Stimulated activated CD4-positive, alpha-beta T cell treated with anti-CD3 and anti-CD28 coated beads, Interleukin-1b, Interleukin-23, amount 100 ng/mL, for 1 hour (primary cell): Measurements from ENCODE around the gene TMEM53.

ENCODE experiments used
- DNase-seq, 2 donors: peaks; one replicate each; pipeline ENCODE4 v3.0.0-alpha.2; 2020; ENCODE audit warnings: low read depth in 2 of 2

TMEM53 gene

DNA sequence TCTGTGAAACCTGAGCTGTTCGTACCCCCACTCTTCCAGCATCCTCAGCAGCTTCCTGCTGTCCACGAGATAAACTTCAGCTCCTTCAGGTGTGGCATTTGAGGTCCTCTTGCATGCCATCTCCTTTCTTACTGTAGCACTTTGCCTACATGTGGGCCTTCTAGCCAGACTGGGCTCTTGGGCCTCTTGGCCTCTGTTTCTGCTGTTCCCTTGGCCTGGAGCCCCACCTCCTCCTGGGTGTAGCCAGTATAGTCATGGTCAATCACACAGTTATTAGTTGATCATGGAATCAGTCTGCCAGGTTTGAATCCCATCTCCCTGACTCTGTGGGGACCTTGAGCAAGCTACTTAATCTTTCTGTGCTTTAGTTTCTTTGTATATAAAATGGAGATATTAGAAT lies 26.4 kb downstream of the TMEM53 start:
- no peak for DNase-seq

DNA sequence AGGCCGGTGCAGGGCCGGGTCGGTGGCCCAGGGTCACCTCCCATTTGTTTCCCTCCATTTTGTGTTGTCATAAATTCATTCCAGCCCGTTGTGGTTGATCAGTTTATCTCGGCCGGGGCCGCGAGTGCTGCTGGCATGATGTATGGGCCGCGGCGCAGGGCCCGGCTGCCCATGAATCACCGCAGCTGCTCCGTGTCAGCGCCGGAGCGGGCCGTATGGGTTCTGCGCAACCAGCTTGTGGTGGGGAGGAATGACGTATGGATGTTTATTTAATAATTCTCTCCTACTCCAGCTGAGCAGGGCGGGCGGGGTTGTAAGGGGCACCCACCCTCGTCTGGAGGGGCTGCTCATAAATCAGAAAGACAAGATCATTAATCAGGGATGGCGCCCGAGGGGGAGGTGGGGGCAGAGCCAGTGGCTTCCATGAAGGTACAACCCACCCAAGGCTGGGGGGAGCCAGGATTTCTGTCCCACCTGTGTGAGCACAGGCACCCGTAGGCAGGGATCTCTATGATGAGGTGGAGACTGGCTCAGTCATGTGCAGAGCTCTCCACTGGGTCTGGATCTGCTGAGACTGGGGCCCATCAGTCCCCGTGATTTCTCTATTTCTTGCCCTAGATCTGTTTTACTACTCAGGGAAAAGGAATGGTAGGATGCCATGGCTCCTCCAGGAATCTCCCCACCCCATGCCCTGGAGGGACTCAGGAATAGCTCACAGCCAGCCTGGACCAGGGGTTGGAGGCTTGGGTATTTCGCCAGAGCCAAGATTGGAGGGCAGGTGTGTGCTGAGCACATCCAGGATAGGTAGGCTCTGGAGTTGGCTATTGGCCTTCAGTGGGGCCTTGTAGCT lies 27.8 kb downstream of the TMEM53 start:
- no peak for DNase-seq

- DNase-seq, result no peak
These were observed 28.6 kb downstream of the TMEM53 start for GRCh38 chr1:44645476-44646244.

- no peak for DNase-seq
These were observed 29.5 kb downstream of the TMEM53 start for GRCh38 chr1:44644806-44645205.

- DNase-seq, result no peak
These were observed 30.5 kb downstream of the TMEM53 start for GRCh38 chr1:44643721-44644334.

DNA sequence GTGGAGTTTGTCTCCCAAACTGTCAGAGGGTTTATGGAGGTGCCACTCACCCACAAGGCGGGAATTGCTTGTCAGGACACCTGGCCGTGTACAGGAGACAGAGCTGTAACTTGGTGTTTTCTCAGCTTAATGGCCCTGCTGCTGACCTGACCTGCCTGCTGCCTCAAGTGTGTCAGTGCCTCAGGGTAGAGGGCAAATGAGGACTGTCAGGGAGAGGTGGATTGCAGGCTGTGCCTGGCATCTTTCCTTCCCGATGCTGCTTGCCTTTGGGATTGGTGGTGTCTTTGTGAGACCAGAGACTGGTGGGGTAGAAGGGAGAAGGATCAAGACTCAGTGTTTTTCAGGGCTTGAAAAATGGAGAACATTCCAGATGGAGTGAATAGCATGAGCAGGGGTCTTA lies 31.4 kb downstream of the TMEM53 start:
- no peak for DNase-seq

DNA sequence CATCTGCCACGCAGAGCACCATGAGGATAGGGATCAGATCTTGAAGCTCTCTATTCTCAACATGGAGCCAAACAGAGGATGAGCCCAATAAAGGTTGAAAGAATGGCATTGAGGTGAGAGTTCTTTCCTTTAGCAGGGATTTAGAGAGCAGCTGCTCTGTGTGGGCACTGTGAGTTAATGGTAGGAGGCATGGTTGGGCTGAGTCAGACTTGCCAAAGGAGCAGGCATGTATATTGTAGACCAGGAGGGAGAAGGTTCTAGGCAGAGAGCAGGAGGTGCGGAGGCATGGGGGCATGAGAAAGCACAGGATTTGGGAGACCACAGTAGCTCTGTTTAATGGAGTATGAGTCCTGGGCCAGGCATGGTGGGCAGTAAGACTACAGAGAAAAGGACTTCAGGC lies 32.0 kb downstream of the TMEM53 start:
- DNase-seq, result no peak

- DNase-seq, result no peak
These were observed 32.9 kb downstream of the TMEM53 start for GRCh38 chr1:44641126-44642102.

GRCh38 chr1:44640200-44640853 lies 34.0 kb downstream of the TMEM53 start:
- DNase-seq, result no peak

- DNase-seq, result no peak
These were observed 36.4 kb downstream of the TMEM53 start for GRCh38 chr1:44637702-44638411.

DNA sequence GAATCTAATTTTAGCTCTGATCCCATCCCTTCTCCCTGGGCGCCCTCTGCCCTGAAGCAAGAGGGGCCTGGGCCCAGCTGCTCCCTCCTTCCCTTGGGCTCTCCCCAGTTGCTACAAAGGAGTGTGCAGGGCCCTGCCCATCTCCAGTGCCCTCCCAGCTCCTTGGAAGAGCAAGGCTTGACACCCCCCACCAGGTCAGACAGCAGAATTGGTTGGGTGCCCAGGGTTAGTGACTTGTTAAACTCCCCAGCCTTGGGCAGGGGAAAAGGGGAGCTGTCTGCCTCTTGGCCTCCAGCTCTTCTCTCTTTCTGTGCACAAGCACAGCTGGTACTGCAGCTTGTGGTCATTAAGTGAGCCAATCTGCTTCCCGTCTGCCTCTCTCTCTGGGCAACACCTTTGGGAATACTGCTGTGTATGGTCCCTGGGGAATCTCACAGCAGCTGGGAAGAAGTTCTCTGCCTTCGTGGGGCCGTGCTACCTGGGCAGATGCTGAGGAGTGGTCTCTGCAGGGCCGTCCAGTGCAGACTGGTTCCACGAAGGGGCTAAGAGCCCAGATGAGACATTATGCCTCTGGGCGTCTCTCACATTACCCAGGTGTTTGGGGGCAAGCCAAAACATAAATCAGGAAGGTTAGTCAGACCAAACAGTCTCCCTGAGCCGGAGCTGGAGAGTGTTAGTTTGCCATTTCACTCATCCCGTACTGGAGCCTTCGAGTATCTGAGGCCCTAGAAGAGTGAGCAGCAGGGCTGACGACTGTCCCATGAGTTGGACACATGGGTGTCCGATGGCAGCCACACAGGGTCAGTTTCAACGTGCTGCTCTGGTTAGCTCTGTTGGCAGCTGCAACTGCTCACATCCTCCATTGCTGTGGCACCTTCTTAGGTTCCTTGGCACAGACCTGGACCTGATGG lies 37.3 kb downstream of the TMEM53 start:
- DNase-seq, result no peak

DNA sequence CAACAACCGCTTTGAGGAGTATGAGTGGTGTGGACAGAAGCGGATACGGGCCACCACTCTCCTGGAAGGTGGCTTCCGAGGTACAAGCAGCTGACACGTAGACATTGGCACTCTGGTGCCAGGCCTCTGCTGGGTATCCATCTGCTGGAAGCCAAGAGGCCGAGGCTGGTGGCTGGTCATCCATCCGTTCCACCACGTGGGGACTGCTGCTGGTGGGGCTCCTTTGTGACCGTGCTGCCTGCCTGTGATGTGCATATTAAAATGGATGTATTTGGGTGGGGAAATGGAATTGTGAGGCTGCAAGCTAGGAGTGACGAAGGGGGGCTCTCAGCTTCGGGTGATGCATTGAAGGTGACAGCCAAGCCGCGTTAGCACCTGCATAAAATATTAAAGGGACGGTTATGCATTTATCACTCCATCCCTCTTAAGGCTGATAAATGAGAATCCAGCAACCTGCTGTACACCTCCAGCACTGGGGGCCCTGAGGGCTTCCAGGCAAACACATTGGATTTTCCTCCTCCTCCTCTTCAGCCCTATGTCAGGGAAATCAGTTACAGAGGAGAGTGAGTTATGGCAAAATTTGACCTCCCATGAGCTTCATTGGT lies 38.1 kb downstream of the TMEM53 start:
- no peak for DNase-seq

- no peak for DNase-seq
These were observed 38.8 kb downstream of the TMEM53 start for GRCh38 chr1:44635439-44635838.

DNA sequence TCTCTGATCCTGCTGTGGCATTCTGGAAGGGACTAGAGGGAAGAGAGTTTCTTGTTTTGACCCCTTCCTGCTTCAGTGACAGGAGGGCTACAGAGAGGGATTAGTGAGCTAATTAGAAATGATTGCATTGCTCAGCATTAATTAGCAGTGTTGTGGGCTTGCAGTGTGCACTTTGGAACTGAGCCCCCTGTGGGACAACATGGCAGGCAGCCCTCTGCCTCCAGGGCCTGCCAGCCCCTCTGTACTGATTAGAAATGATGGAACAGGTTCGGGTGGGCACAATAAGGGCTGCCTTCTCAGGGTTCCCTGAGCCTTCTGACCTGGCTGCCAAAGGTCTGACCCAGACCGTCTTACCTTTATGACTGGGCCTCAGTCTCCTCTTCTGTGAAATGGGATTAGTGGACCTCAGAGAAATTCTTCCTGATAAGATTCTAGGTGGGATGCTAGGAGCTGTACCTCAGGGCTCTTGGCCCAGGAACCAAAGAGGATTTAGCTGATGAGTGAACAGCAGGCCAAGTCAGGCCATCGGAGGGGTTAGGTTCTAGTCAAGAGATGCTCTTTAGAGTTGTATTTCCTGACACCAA lies 39.6 kb downstream of the TMEM53 start:
- DNase-seq, result no peak

DNA sequence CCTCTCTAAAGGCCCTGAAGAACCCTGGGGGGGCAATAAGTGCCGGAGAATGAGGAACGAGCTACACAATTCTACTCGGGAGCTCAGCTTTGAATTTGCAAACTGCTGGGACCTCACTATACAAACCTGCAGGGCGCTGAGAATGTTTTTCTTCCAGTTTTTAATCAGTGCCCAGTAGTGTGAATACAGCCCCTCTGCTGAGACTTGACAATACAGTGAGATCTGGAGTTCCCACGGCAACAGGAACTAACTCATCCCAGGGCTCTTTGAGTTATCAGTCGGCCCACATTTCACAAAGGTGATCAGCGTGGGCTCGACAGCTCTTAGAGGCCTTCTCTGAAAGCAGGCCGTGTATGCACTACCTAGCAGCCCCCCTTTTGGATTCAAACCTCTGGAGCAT lies 41.7 kb downstream of the TMEM53 start:
- DNase-seq, result no peak

DNA sequence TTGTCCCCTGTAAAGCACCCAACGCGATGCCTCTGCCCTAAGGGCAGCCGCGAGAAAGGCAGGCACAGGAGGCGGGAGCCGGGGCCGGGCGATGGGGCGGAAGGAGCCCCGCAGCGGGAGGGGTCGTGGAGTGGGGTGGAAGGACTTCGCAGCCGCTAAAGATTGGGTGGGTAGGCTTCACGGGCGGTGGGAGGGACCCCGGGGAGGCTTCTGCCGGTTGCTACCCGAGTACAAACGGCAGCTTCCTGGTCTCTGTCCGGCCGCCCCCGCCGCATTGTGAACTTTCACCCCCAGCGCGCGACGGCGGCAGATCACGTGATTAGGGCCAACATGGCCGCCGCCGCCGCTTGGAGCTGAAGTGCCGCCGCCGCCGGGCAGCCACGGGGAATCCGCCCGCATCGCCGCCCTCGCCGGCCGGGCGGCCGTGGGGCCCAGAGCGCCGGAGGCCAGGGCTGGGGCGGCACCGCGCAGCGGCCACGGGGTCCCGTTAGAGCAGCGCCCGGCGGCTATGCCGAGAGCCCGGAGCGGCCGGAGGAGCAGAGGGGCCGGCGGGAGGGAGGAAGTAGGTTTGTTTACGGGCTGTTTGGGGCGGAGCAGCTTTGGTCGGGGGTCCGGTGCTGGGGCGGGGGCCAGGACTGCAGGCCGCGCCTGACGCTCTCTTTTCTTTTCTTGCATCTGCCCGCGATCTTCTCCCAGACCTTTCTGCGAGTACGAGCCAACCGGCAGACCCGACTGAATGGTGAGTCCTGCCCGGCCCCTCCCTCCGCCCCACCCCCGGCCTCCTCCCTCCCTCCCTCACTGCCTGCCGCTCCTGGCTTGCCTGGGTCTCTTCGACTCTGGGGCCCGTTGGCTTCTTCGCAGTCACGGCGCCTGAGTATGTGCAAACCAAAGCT lies 42.4 kb downstream of the TMEM53 start:
- DNase-seq, result peak; percentile 66 to 85

DNA sequence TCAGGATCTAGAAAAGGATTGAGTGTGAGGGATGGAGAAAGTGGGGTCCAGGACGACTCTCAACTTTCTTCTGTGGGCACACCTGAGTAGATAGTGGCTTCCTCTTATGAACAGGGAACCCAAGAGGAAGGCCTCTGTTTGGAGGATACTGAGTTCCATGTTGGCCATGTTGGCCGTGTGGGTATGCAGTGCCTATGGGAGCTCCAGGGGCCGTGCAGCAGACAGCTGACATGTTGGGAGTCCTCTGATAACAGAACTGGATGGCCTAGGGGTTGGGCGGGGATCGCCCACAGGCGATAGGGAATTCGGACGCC lies 43.0 kb downstream of the TMEM53 start:
- DNase-seq, result no peak

GRCh38 chr1:44630116-44630515 lies 44.2 kb downstream of the TMEM53 start:
- no peak for DNase-seq
